GM19238 (cell line): ENCODE results near the gene PTPRU.
A peak's percentile ranks its signal among the peaks of the same experiment; 100 is the strongest.

Source experiments
- DNase-seq: peaks from one replicate; pipeline ENCODE4 v3.0.0; 2011; ENCODE audit warnings: low spot score; ENCODE audit not compliant: insufficient read length

Gene PTPRU

GRCh38 chr1:29264773-29265389 is 28.6 kb downstream of the PTPRU start:
- DNase-seq: no peak

GRCh38 chr1:29266912-29267311 is 30.6 kb downstream of the PTPRU start:
- no peak for DNase-seq

GRCh38 chr1:29267321-29268070 is 31.2 kb downstream of the PTPRU start:
- no peak for DNase-seq

GRCh38 chr1:29269382-29269781 is 33.1 kb downstream of the PTPRU start:
- no peak for DNase-seq

GRCh38 chr1:29270929-29271521 is 34.7 kb downstream of the PTPRU start:
- DNase-seq: no peak

- no peak for DNase-seq
Measured at GRCh38 chr1:29271724-29272123, 35.4 kb downstream of the PTPRU start.

- DNase-seq: no peak
Measured at GRCh38 chr1:29272147-29272907, 36.0 kb downstream of the PTPRU start.

- no peak for DNase-seq
Measured at GRCh38 chr1:29275435-29275834, 39.1 kb downstream of the PTPRU start.

- no peak for DNase-seq
Measured at GRCh38 chr1:29278124-29278523, 41.8 kb downstream of the PTPRU start.

- no peak for DNase-seq
Measured at GRCh38 chr1:29279406-29279805, 43.1 kb downstream of the PTPRU start.

- no peak for DNase-seq
Measured at GRCh38 chr1:29279951-29280391, 43.6 kb downstream of the PTPRU start.

- DNase-seq: no peak
Measured at GRCh38 chr1:29280409-29281131, 44.2 kb downstream of the PTPRU start.

- DNase-seq: no peak
Measured at GRCh38 chr1:29281571-29281970, 45.2 kb downstream of the PTPRU start.

GRCh38 chr1:29282135-29282923 is 46.0 kb downstream of the PTPRU start:
- DNase-seq: no peak

- peak; percentile 27 for DNase-seq
Measured at GRCh38 chr1:29282924-29283803, 46.8 kb downstream of the PTPRU start.

- no peak for DNase-seq
Measured at GRCh38 chr1:29283804-29284195, 47.5 kb downstream of the PTPRU start.

GRCh38 chr1:29284286-29284960 is 48.1 kb downstream of the PTPRU start:
- no peak for DNase-seq

- DNase-seq: no peak
Measured at GRCh38 chr1:29284961-29285560, 48.7 kb downstream of the PTPRU start.
